Ishikawa (cell line): Measurements from ENCODE around the gene ARL14EP.

Experiments
- CEBPB ChIP-seq: IDR thresholded peaks from 2 replicates; pipeline ENCODE4 v1.6.1; 2012
- CREB1 ChIP-seq: IDR thresholded peaks from 2 replicates; pipeline ENCODE4 v1.6.1; 2012; ENCODE audit warnings: low read depth
- EGR1 ChIP-seq: IDR thresholded peaks from 2 replicates; pipeline ENCODE4 v1.6.1; 2012
- EP300 ChIP-seq: IDR thresholded peaks from 2 replicates; pipeline ENCODE4 v1.6.1; 2012; ENCODE audit warnings: borderline replicate concordance
- FOXM1 ChIP-seq: IDR thresholded peaks from 2 replicates; pipeline ENCODE4 v1.6.1; 2012; ENCODE audit warnings: low read depth, borderline replicate concordance
- MAX ChIP-seq: IDR thresholded peaks from 2 replicates; pipeline ENCODE4 v1.6.1; 2012
- NFIC ChIP-seq: IDR thresholded peaks from 2 replicates; pipeline ENCODE4 v1.6.1; 2012
- RAD21 ChIP-seq: IDR thresholded peaks from 2 replicates; pipeline ENCODE4 v1.6.1; 2012; ENCODE audit warnings: low read depth
- TAF1 ChIP-seq: IDR thresholded peaks from 2 replicates; pipeline ENCODE4 v1.6.1; 2012; ENCODE audit warnings: low read depth, mild to moderate bottlenecking
- TCF12 ChIP-seq: IDR thresholded peaks from 2 replicates; pipeline ENCODE4 v1.6.1; 2012; ENCODE audit warnings: low read depth
- TEAD4 ChIP-seq: IDR thresholded peaks from 2 replicates; pipeline ENCODE4 v1.6.1; 2012
- USF1 ChIP-seq: IDR thresholded peaks from 2 replicates; pipeline ENCODE4 v1.6.1; 2012
- YY1 ChIP-seq: IDR thresholded peaks from 2 replicates; pipeline ENCODE4 v1.6.1; 2012; ENCODE audit warnings: low read depth
- ZBTB7A ChIP-seq: IDR thresholded peaks from 2 replicates; pipeline ENCODE4 v1.6.1; 2012; ENCODE audit warnings: low read depth
- TF ChIP-seq, protein P1 (sequence below): IDR thresholded peaks from 2 replicates; pipeline ENCODE4 v1.6.1; 2012; ENCODE audit warnings: low read depth, mild to moderate bottlenecking

Gene ARL14EP

GRCh38 chr11:30346068-30346688 lies 23.3 kb downstream of the ARL14EP start:
- TF ChIP-seq RAD21, result peak; percentile 83
- no peak for TF ChIP-seq CREB1

DNA sequence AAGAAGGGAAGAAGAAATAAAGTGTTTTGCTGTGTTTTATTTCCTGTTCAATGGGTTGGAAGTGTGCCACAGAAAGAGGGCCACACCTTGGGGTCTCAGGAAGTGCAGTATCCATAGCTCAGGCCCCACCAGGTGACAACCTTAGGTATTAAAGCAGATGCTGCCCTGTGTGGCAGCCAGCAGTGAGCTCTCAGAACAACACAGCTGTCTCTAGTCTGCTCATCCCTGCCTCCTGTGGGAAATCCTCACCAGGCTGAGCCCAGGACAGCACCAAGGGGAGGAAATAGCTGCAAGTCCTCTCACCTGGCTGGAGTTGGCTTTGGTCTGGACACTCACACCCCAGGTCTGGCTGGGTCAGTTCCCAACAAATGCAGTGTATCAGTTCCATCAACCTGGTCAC lies 25.1 kb downstream of the ARL14EP start:
- TF ChIP-seq, protein P1, sequence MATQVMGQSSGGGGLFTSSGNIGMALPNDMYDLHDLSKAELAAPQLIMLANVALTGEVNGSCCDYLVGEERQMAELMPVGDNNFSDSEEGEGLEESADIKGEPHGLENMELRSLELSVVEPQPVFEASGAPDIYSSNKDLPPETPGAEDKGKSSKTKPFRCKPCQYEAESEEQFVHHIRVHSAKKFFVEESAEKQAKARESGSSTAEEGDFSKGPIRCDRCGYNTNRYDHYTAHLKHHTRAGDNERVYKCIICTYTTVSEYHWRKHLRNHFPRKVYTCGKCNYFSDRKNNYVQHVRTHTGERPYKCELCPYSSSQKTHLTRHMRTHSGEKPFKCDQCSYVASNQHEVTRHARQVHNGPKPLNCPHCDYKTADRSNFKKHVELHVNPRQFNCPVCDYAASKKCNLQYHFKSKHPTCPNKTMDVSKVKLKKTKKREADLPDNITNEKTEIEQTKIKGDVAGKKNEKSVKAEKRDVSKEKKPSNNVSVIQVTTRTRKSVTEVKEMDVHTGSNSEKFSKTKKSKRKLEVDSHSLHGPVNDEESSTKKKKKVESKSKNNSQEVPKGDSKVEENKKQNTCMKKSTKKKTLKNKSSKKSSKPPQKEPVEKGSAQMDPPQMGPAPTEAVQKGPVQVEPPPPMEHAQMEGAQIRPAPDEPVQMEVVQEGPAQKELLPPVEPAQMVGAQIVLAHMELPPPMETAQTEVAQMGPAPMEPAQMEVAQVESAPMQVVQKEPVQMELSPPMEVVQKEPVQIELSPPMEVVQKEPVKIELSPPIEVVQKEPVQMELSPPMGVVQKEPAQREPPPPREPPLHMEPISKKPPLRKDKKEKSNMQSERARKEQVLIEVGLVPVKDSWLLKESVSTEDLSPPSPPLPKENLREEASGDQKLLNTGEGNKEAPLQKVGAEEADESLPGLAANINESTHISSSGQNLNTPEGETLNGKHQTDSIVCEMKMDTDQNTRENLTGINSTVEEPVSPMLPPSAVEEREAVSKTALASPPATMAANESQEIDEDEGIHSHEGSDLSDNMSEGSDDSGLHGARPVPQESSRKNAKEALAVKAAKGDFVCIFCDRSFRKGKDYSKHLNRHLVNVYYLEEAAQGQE, result no peak
- TF ChIP-seq ZBTB7A (no peak), TCF12 (no peak)

GRCh38 chr11:30349885-30350284 lies 27.0 kb downstream of the ARL14EP start:
- TF ChIP-seq, protein P1, result no peak
- TF ChIP-seq EGR1, result no peak
- no peak for TF ChIP-seq MAX
- TF ChIP-seq YY1, result no peak
- TF ChIP-seq NFIC, result no peak
- TF ChIP-seq RAD21, result no peak
- TF ChIP-seq TEAD4, result no peak
- no peak for TF ChIP-seq EP300
- no peak for TF ChIP-seq FOXM1
- no peak for TF ChIP-seq CEBPB
- no peak for TF ChIP-seq TAF1

GRCh38 chr11:30350384-30350783 lies 27.5 kb downstream of the ARL14EP start:
- TF ChIP-seq RAD21 (no peak), EP300 (no peak), USF1 (no peak), NFIC (no peak), CEBPB (no peak), TAF1 (no peak), FOXM1 (no peak), ZBTB7A (no peak), YY1 (no peak), TEAD4 (no peak), CREB1 (no peak), EGR1 (no peak), TCF12 (no peak)
- TF ChIP-seq, protein P1, result no peak

DNA sequence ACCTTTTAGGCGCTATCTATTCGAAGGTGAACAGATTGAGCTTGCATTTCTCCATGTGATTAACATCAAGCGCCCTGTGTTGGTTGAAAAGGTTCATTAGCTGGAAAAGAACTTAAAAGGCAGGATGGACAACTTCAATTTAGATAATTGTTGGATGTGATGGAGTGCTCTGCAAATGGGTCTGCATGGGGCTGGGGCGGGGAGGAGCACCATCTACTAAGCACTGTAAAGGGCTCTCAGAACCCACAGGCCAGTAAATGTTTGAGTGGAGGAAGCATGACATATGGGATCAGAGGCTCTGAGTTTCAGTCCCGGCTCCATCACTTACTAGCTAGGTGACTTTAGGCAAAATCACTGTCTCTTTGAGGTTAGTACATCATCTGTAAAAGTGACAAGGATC lies 28.2 kb downstream of the ARL14EP start:
- TF ChIP-seq EP300 (no peak), NFIC (no peak), ZBTB7A (no peak)

DNA sequence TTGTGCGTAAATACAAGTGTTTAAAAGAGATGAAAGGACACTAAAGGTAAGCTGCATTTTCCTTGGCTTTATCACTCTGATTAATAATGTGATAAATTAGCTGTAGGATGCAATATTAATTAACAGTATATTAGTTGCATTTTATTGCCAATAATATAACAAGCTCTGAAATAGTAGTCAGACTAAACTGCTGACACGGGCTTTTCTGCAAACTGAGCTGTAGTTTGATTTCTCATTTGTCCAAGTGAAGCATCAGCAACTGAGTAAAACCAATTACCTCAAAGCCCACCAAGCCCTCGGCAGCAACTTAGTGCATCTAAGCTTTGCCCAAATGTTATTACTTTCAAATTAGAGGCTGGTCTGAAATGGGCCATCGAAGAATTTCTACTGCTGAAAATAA lies 33.5 kb downstream of the ARL14EP start:
- TF ChIP-seq EGR1, result no peak
- TF ChIP-seq CREB1, result no peak
- TF ChIP-seq TCF12, result no peak
- TF ChIP-seq TEAD4, result no peak
- no peak for TF ChIP-seq CEBPB
- TF ChIP-seq, protein P1, result no peak
- TF ChIP-seq USF1, result no peak
- no peak for TF ChIP-seq MAX
